Muscle of leg (tissue), 11 donors: ENCODE results near the gene RAB4A. TPM values are rescaled to one million over a fixed set of nuclear protein-coding genes. Genes with fewer than 3 reads are reported as not detected.

Experiments used
- DNase-seq: peaks from one replicate; pipeline ENCODE4 v3.0.0; 2013
- H3K27ac ChIP-seq: one replicate; pipeline ENCODE4 v1.5.1; 2013; ENCODE audit warnings: mild to moderate bottlenecking, low read length, control low read depth
- H3K27me3 ChIP-seq: one replicate; pipeline ENCODE4 v1.6.1; 2013; ENCODE audit warnings: low read length; ENCODE audit not compliant: control insufficient read depth, insufficient read depth
- H3K36me3 ChIP-seq: one replicate; pipeline ENCODE4 v1.6.1; 2013; ENCODE audit warnings: low read length; ENCODE audit not compliant: control insufficient read depth, insufficient read depth
- H3K4me1 ChIP-seq: one replicate; pipeline ENCODE4 v1.6.1; 2013; ENCODE audit warnings: low read length; ENCODE audit not compliant: control insufficient read depth, insufficient read depth
- H3K4me3 ChIP-seq: one replicate; pipeline ENCODE4 v1.5.1; 2013; ENCODE audit warnings: low read length, control low read depth
- H3K9me3 ChIP-seq: replicated peaks from 2 replicates; pipeline ENCODE4 v1.6.1; 2013; ENCODE audit warnings: low read depth, low read length; ENCODE audit not compliant: control insufficient read depth
- WGBS: methylation state at CpG from one replicate; pipeline ENCODE4 v1.1.5; 2013; ENCODE audit warnings: missing lambda C conversion rate; ENCODE audit not compliant: insufficient coverage; 5-methylcytosine and 5-hydroxymethylcytosine counted together
- polyA plus RNA-seq, 8 donors: library from polyadenylated mRNA; unstranded; fragments of 120-200 nt; gene quantifications; one replicate each; pipeline versions ENCODE4 v1.2.1 to v1.2.3, GENCODE V29; 2013; ENCODE audit warnings: inconsistent platforms in 1 of 8, low replicate concordance in 1 of 8; ENCODE audit not compliant: insufficient read length in 8 of 8, insufficient read depth in 1 of 8
- total RNA-seq: library from RNA; stranded (reverse); fragments of 120-200 nt; gene quantifications from one replicate; pipeline ENCODE4 v1.2.4, GENCODE V29; 2013

Gene RAB4A
- total and polyA plus RNA-seq, 9 donors, result 39.0 to 57.8 (median 50.9) TPM

- no peak overlapping the region for H3K27ac ChIP-seq
- no peak overlapping the region for H3K4me3 ChIP-seq
- no peaks in the 10 kb centered on the region for H3K9me3 ChIP-seq
- no peaks in the 10 kb centered on the region for H3K27me3 ChIP-seq
- WGBS, result no CpG with 5 or more reads among the region's 1 CpG
- H3K36me3 ChIP-seq, result peaks cover 19% of the 10 kb centered on the region
- H3K4me1 ChIP-seq, result peaks cover 6% of the 10 kb centered on the region
- no peak for DNase-seq
Measured at GRCh38 chr1:229309074-229309473, 38.2 kb downstream of the RAB4A start.

- WGBS, result no CpG with 5 or more reads among the region's 2 CpGs
Measured at GRCh38 chr1:229309684-229310083, 38.8 kb downstream of the RAB4A start.

GRCh38 chr1:229310833-229311232, 39.9 kb downstream of the RAB4A start:
- H3K27me3 ChIP-seq, result no peaks in the 10 kb centered on the region
- H3K36me3 ChIP-seq, result peaks cover 15% of the 10 kb centered on the region
- H3K4me1 ChIP-seq, result peaks cover 6% of the 10 kb centered on the region
- WGBS, result 60% methylated on average over 1 of the region's 6 CpGs
- H3K9me3 ChIP-seq, result no peaks in the 10 kb centered on the region
- H3K27ac ChIP-seq, result no peak overlapping the region
- peak; percentile 51 for DNase-seq
- no peak overlapping the region for H3K4me3 ChIP-seq

More at GRCh38 chr1:229309684-229310083, 38.8 kb downstream of the RAB4A start:
- Histone ChIP-seq H3K4me1 (peaks cover 6% of the 10 kb centered on the region), H3K36me3 (peaks cover 15% of the 10 kb centered on the region), H3K27ac (no peak overlapping the region), H3K27me3 (no peaks in the 10 kb centered on the region), H3K9me3 (no peaks in the 10 kb centered on the region), H3K4me3 (no peak overlapping the region)
- DNase-seq, result no peak

GRCh38 chr1:229316166-229316565, 45.3 kb downstream of the RAB4A start:
- Histone ChIP-seq H3K4me1 (peaks cover 3% of the 10 kb centered on the region), H3K27me3 (no peaks in the 10 kb centered on the region), H3K36me3 (peaks cover 4% of the 10 kb centered on the region), H3K9me3 (no peaks in the 10 kb centered on the region), H3K4me3 (no peak overlapping the region), H3K27ac (no peak overlapping the region)
- WGBS, result no CpG with 5 or more reads among the region's 2 CpGs
- DNase-seq, result no peak

- no peaks in the 10 kb centered on the region for H3K9me3 ChIP-seq
- DNase-seq, result no peak
Measured at GRCh38 chr1:229318056-229318455, 47.1 kb downstream of the RAB4A start.

GRCh38 chr1:229319487-229319886, 48.6 kb downstream of the RAB4A start:
- no CpG with 5 or more reads among the region's 7 CpGs for WGBS
- DNase-seq, result no peak
- no peaks in the 10 kb centered on the region for H3K4me1 ChIP-seq
- H3K4me3 ChIP-seq, result no peak overlapping the region
- H3K36me3 ChIP-seq, result peaks cover 8% of the 10 kb centered on the region
- H3K27me3 ChIP-seq, result no peaks in the 10 kb centered on the region
- H3K27ac ChIP-seq, result no peak overlapping the region
- H3K9me3 ChIP-seq, result no peaks in the 10 kb centered on the region

More at GRCh38 chr1:229318056-229318455, 47.1 kb downstream of the RAB4A start:
- Histone ChIP-seq H3K4me1 (no peaks in the 10 kb centered on the region), H3K27ac (no peak overlapping the region), H3K36me3 (peaks cover 4% of the 10 kb centered on the region), H3K4me3 (no peak overlapping the region), H3K27me3 (no peaks in the 10 kb centered on the region)
- WGBS, result 79% methylated on average over 3 of the region's 4 CpGs

GRCh38 chr1:229323201-229323600, 52.3 kb downstream of the RAB4A start:
- no peak overlapping the region for H3K4me3 ChIP-seq
- H3K27me3 ChIP-seq, result no peaks in the 10 kb centered on the region
- H3K27ac ChIP-seq, result no peak overlapping the region
- H3K4me1 ChIP-seq, result no peaks in the 10 kb centered on the region
- peaks cover 18% of the 10 kb centered on the region for H3K36me3 ChIP-seq
- WGBS, result 100% methylated on average over 1 of the region's 7 CpGs
- H3K9me3 ChIP-seq, result no peaks in the 10 kb centered on the region
- no peak for DNase-seq

GRCh38 chr1:229323885-229324553, 53.1 kb downstream of the RAB4A start:
- peaks cover 18% of the 10 kb centered on the region for H3K36me3 ChIP-seq
- no peaks in the 10 kb centered on the region for H3K4me1 ChIP-seq
- no peaks in the 10 kb centered on the region for H3K27me3 ChIP-seq
- H3K4me3 ChIP-seq, result no peak overlapping the region
- DNase-seq, result no peak
- H3K27ac ChIP-seq, result no peak overlapping the region
- no CpG with 5 or more reads among the region's 2 CpGs for WGBS
- no peaks in the 10 kb centered on the region for H3K9me3 ChIP-seq

- Histone ChIP-seq H3K36me3 (peaks cover 18% of the 10 kb centered on the region), H3K4me3 (no peak overlapping the region), H3K27me3 (no peaks in the 10 kb centered on the region), H3K27ac (no peak overlapping the region), H3K9me3 (no peaks in the 10 kb centered on the region), H3K4me1 (no peaks in the 10 kb centered on the region)
- DNase-seq, result no peak
- WGBS, result no CpG with 5 or more reads among the region's 2 CpGs
Measured at GRCh38 chr1:229325401-229325800, 54.5 kb downstream of the RAB4A start.

GRCh38 chr1:229325853-229326487, 55.1 kb downstream of the RAB4A start:
- H3K27me3 ChIP-seq, result no peaks in the 10 kb centered on the region
- peaks cover 18% of the 10 kb centered on the region for H3K36me3 ChIP-seq
- WGBS, result 91% methylated on average over 5 of the region's 10 CpGs
- no peak overlapping the region for H3K27ac ChIP-seq
- H3K9me3 ChIP-seq, result no peaks in the 10 kb centered on the region
- no peaks in the 10 kb centered on the region for H3K4me1 ChIP-seq
- no peak for DNase-seq
- no peak overlapping the region for H3K4me3 ChIP-seq
